Endothelial cell of umbilical vein (primary cell): ENCODE measurements around the gene SLC35G3. TPM values are rescaled to one million over a fixed set of nuclear protein-coding genes. Genes with fewer than 3 reads are reported as not detected.
"Not testable (repeated sequence)": the region's sequence is repeated elsewhere in the genome, so short reads cannot be mapped to it uniquely, and the experiment has no call there.

ENCODE experiments used
- BruUV-seq: library from RNA; stranded (reverse); fragments of 400-500 nt; replicated peaks from 2 replicates; lab custom pipeline; 2021; lab: Mats Ljungman, UMichigan
- CTCF ChIA-PET: fragments of 300-600, 350-600 bp; sonication (Branson Sonifier 250); formaldehyde crosslinking; loops from one replicate; lab custom pipeline; 2021; ENCODE audit warnings: antibody characterized with exemption, inconsistent platforms; lab: Charles Lee
- POLR2A ChIA-PET: fragments of 300-600, 350-600 bp; sonication (Branson Sonifier 250); formaldehyde crosslinking; loops from one replicate; lab custom pipeline; 2021; ENCODE audit warnings: antibody characterized with exemption, inconsistent platforms; lab: Charles Lee
- DNase-seq: peaks from one replicate; pipeline ENCODE4 v3.0.0-alpha.2; 2011; ENCODE audit warnings: low read depth, low spot score
- FAIRE-seq: peaks from 2 replicates; lab custom pipeline; 2011; peaks lifted over from hg19 to GRCh38; lab: Jason Lieb, UNC
- H2AFZ ChIP-seq: 2 replicates; pipeline ENCODE4 v1.6.0; 2012; ENCODE audit warnings: low read depth, low read length, control low read depth, inconsistent platforms
- H3K27ac ChIP-seq: 2 replicates; pipeline ENCODE4 v1.5.1; 2011; ENCODE audit warnings: low read depth, mild to moderate bottlenecking, control low read depth, low read length, moderate library complexity; ENCODE audit not compliant: insufficient read depth
- H3K27me3 ChIP-seq, 2 experiments: 2 replicates each; pipeline versions ENCODE4 v1.6.0 to v1.6.1; 2011; ENCODE audit warnings: low read length in 2 of 2, mixed read lengths in 1 of 2; ENCODE audit not compliant: control insufficient read depth in 2 of 2, insufficient read depth in 2 of 2
- H3K36me3 ChIP-seq, 2 experiments: 2 replicates in 1 of 2; 3 replicates in 1 of 2; pipeline ENCODE4 v1.5.1; 2011; ENCODE audit warnings: low read length in 2 of 2, mild to moderate bottlenecking in 1 of 2, moderate library complexity in 1 of 2; ENCODE audit not compliant: control insufficient read depth in 2 of 2, insufficient read depth in 2 of 2; ENCODE audit errors: extremely low read depth in 1 of 2
- H3K4me1 ChIP-seq: 3 replicates; pipeline ENCODE4 v1.5.1; 2011; ENCODE audit warnings: mild to moderate bottlenecking, low read length; ENCODE audit not compliant: control insufficient read depth, insufficient read depth; ENCODE audit errors: extremely low read depth
- H3K4me2 ChIP-seq: 2 replicates; pipeline ENCODE4 v1.6.1; 2011; ENCODE audit warnings: low read length, control low read depth, mixed read lengths; ENCODE audit not compliant: insufficient read depth
- H3K4me3 ChIP-seq, 3 experiments: fragments of 200-600 bp in 1 of 3; sonication (generic), shearing (Covaris generic) in 1 of 3; replicated peaks in 1 of 3; 2 replicates each; pipeline ENCODE4 v1.5.1; 2011 to 2016; ENCODE audit warnings: control low read depth in 3 of 3, low read length in 3 of 3, mild to moderate bottlenecking in 2 of 3, inconsistent platforms in 1 of 3, low read depth in 1 of 3, moderate library complexity in 1 of 3; ENCODE audit not compliant: insufficient read depth in 1 of 3
- H3K79me2 ChIP-seq: 2 replicates; pipeline ENCODE4 v1.6.0; 2012; ENCODE audit warnings: low read length, inconsistent platforms; ENCODE audit not compliant: control insufficient read depth, insufficient read depth
- H3K9ac ChIP-seq: replicated peaks from 2 replicates; pipeline ENCODE3; 2011; ENCODE audit warnings: low read length, control low read depth; ENCODE audit not compliant: insufficient read depth; ENCODE audit errors: extremely low read depth
- H3K9me1 ChIP-seq: replicated peaks from 3 replicates; pipeline ENCODE4 v1.6.0; 2011; ENCODE audit warnings: mild to moderate bottlenecking, low read length; ENCODE audit not compliant: control insufficient read depth, insufficient read depth; ENCODE audit errors: extremely low read depth
- H3K9me3 ChIP-seq: replicated peaks from 2 replicates; pipeline ENCODE4 v1.5.1; 2012; ENCODE audit warnings: low read length, inconsistent platforms; ENCODE audit not compliant: control insufficient read depth, insufficient read depth
- H4K20me1 ChIP-seq: replicated peaks from 2 replicates; pipeline ENCODE3; 2011; ENCODE audit warnings: mild to moderate bottlenecking, low read length; ENCODE audit not compliant: control insufficient read depth, insufficient read depth; ENCODE audit errors: extremely low read depth
- CTCF ChIP-seq, 2 donors: IDR thresholded peaks; 1 replicate in 1 of 2; 2 replicates in 1 of 2; pipeline ENCODE4 v1.5.1; 2011; ENCODE audit warnings: low read length in 2 of 2, mild to moderate bottlenecking in 2 of 2, moderate library complexity in 2 of 2, control low read depth in 1 of 2, inconsistent platforms in 1 of 2, low read depth in 1 of 2; ENCODE audit not compliant: insufficient read depth in 1 of 2; ENCODE audit errors: extremely low read depth in 1 of 2
- EZH2 ChIP-seq: IDR thresholded peaks from 2 replicates; pipeline ENCODE4 v1.6.1; 2012; ENCODE audit warnings: borderline replicate concordance, low read depth, mild to moderate bottlenecking, moderate library complexity, low read length, inconsistent platforms; ENCODE audit not compliant: severe bottlenecking
- FOS ChIP-seq: IDR thresholded peaks from 2 replicates; pipeline ENCODE4 v1.6.1; 2011; ENCODE audit warnings: mild to moderate bottlenecking, low read length, moderate library complexity, borderline replicate concordance; ENCODE audit not compliant: insufficient read depth
- GATA2 ChIP-seq: IDR thresholded peaks from 2 replicates; pipeline ENCODE4 v1.7.0; 2011; ENCODE audit warnings: low read depth, mild to moderate bottlenecking, moderate library complexity, mixed read lengths, low read length; ENCODE audit not compliant: insufficient read length, insufficient read depth
- JUN ChIP-seq: IDR thresholded peaks from 2 replicates; pipeline ENCODE4 v1.6.1; 2011; ENCODE audit warnings: borderline replicate concordance, low read depth; ENCODE audit not compliant: insufficient read length, insufficient read depth
- MAX ChIP-seq: IDR thresholded peaks from 2 replicates; pipeline ENCODE4 v1.6.1; 2011; ENCODE audit not compliant: insufficient read depth, insufficient read length
- MYC ChIP-seq: IDR thresholded peaks from one replicate; pipeline ENCODE4 v1.6.1; 2011; ENCODE audit warnings: mild to moderate bottlenecking, low read depth, low read length
- POLR2A ChIP-seq: IDR thresholded peaks from 2 replicates; pipeline ENCODE4 v1.6.1; 2012; ENCODE audit warnings: low read depth, mild to moderate bottlenecking, control low read depth, low read length
- POLR2AphosphoS5 ChIP-seq: IDR thresholded peaks from 2 replicates; pipeline ENCODE4 v1.6.1; 2012; ENCODE audit warnings: low read depth, mild to moderate bottlenecking, control low read depth, low read length, moderate library complexity; ENCODE audit not compliant: insufficient read depth
- dilution Hi-C: fragments of 300-500 bp; cut with MboI; formaldehyde crosslinking; loops from one replicate; pipeline ENCODE4 v1.15.0; 2019; ENCODE audit warnings: low sequenced_read_pairs; ENCODE audit not compliant: extremely low pct_ligation_motif_present
- intact Hi-C: fragments of 100-400 bp; cut with micrococcal nuclease; formaldehyde crosslinking; loops from one replicate; pipeline ENCODE4 v1.10.0; 2022
- polyA plus RNA-seq, 4 experiments: library from polyadenylated mRNA; depleted of rRNA in 3 of 4; stranded (reverse) in 3 of 4; unstranded in 1 of 4; fragments of >200 nt; gene quantifications; 2 replicates each; pipeline versions ENCODE4 v1.2.1 to v1.2.3, GENCODE V29; 2011 to 2012; ENCODE audit warnings: missing spikeins in 1 of 4
- total RNA-seq: library from RNA; stranded (reverse); gene quantifications from 2 replicates; pipeline ENCODE4 v1.2.3, GENCODE V29; 2021

Gene SLC35G3
- total and polyA plus RNA-seq, 2 donors (not counting 3 experiments of a cell fraction or from before 2014, with no cell fraction given), result not detected

GRCh38 chr17:35195062-35195461, 869 bp upstream of the SLC35G3 start:
- POLR2A ChIA-PET, H3K4me2 ChIP-seq, H3K27ac ChIP-seq, H3K4me3 ChIP-seq, CTCF ChIA-PET, H3K79me2 ChIP-seq, dilution Hi-C loops, intact Hi-C loops, DNase-seq, H2AFZ ChIP-seq, H3K9me1 ChIP-seq, H3K27me3 ChIP-seq, H4K20me1 ChIP-seq, H3K4me1 ChIP-seq, FAIRE-seq, H3K36me3 ChIP-seq, H3K9ac ChIP-seq, H3K9me3 ChIP-seq, BruUV-seq: not testable (repeated sequence)

GRCh38 chr17:35192708-35193107, 1.5 kb downstream of the SLC35G3 start:
- no peak for DNase-seq
- no peak overlapping the region for H3K9ac ChIP-seq
- H3K79me2 ChIP-seq, result no peaks in the 10 kb centered on the region
- no peak overlapping the region for H3K4me2 ChIP-seq
- dilution Hi-C loops, result no loop called here
- peak; percentile 37 for FAIRE-seq
- H3K27me3 ChIP-seq, result no peaks in the 10 kb centered on the region
- H3K9me3 ChIP-seq, result no peaks in the 10 kb centered on the region
- intact Hi-C loops, result no loop called here
- TF ChIP-seq EZH2 (no peak), GATA2 (no peak), MYC (no peak), CTCF (IDR thresholded peaks at IDR 0.05; ENCODE audit: extremely low read depth in 1 of 2, insufficient read depth in 1 of 2, low read depth in 1 of 2, low read length in 2 of 2) (no peak), MAX (no peak), POLR2AphosphoS5 (no peak), FOS (no peak), POLR2A (no peak), JUN (no peak)
- H3K27ac ChIP-seq, result no peak overlapping the region
- POLR2A ChIA-PET, result no interaction called here
- CTCF ChIA-PET, result no interaction called here
- no peaks in the 10 kb centered on the region for H3K9me1 ChIP-seq
- H3K4me3 ChIP-seq, result no peak overlapping the region
- H3K36me3 ChIP-seq, result no peaks in the 10 kb centered on the region
- no peak overlapping the region for H2AFZ ChIP-seq
- no peaks in the 10 kb centered on the region for H4K20me1 ChIP-seq
- BruUV-seq, result no TSS peak
- H3K4me1 ChIP-seq, result peaks cover 5% of the 10 kb centered on the region
